NCI-H2171 treated with DMSO at 0.1 percent for 48 hours (cell line): Measurements from ENCODE around the gene KSR1.

Source experiments
- DNase-seq: peaks from one replicate; lab custom pipeline; 2025; lab: John Stamatoyannopoulos, UW

Gene KSR1

GRCh38 chr17:27473748-27474609 is 17.7 kb downstream of the KSR1 start:
- no peak for DNase-seq

- no peak for DNase-seq
Observed at GRCh38 chr17:27475070-27475673, 18.9 kb downstream of the KSR1 start.

- DNase-seq, result peak; percentile 30
Observed at GRCh38 chr17:27475981-27476895, 20.0 kb downstream of the KSR1 start.

GRCh38 chr17:27477050-27477888 is 21.0 kb downstream of the KSR1 start:
- DNase-seq, result peak; percentile 11

GRCh38 chr17:27477971-27478684 is 21.9 kb downstream of the KSR1 start:
- DNase-seq, result no peak

- DNase-seq, result peak; percentile 81
Observed at GRCh38 chr17:27478901-27479538, 22.8 kb downstream of the KSR1 start.

- no peak for DNase-seq
Observed at GRCh38 chr17:27479838-27480237, 23.6 kb downstream of the KSR1 start.

- no peak for DNase-seq
Observed at GRCh38 chr17:27480699-27481098, 24.5 kb downstream of the KSR1 start.

- DNase-seq, result no peak
Observed at GRCh38 chr17:27481327-27481726, 25.1 kb downstream of the KSR1 start.

- DNase-seq, result no peak
Observed at GRCh38 chr17:27485125-27485524, 28.9 kb downstream of the KSR1 start.

GRCh38 chr17:27485716-27486495 is 29.7 kb downstream of the KSR1 start:
- no peak for DNase-seq

GRCh38 chr17:27486741-27487140 is 30.5 kb downstream of the KSR1 start:
- no peak for DNase-seq

- no peak for DNase-seq
Observed at GRCh38 chr17:27488231-27488630, 32.0 kb downstream of the KSR1 start.

- peak; percentile 17 for DNase-seq
Observed at GRCh38 chr17:27489045-27489715, 32.9 kb downstream of the KSR1 start.

GRCh38 chr17:27490391-27490790 is 34.1 kb downstream of the KSR1 start:
- no peak for DNase-seq

GRCh38 chr17:27491713-27492190 is 35.5 kb downstream of the KSR1 start:
- DNase-seq, result peak; percentile 95

GRCh38 chr17:27492470-27492869 is 36.2 kb downstream of the KSR1 start:
- no peak for DNase-seq

- no peak for DNase-seq
Observed at GRCh38 chr17:27493088-27493487, 36.8 kb downstream of the KSR1 start.
